GM12891 (cell line): ENCODE data around the gene SMAD7.

ENCODE experiments used
- POLR2A ChIP-seq: IDR thresholded peaks from 2 replicates; pipeline ENCODE4 v1.6.1; 2011; ENCODE audit warnings: low read depth, low read length, control low read depth
- POLR2AphosphoS5 ChIP-seq: IDR thresholded peaks from 2 replicates; pipeline ENCODE4 v1.6.1; 2011; ENCODE audit warnings: low read depth, low read length, control low read depth
- POU2F2 ChIP-seq: IDR thresholded peaks from 2 replicates; pipeline ENCODE4 v1.6.1; 2011; ENCODE audit warnings: low read depth, mild to moderate bottlenecking, control low read depth, low read length, moderate library complexity

GRCh38 chr18:48871391-48872166 is 79.2 kb downstream of the SMAD7 start:
- TF ChIP-seq POLR2AphosphoS5 (no peak), POLR2A (no peak), POU2F2 (no peak)
